ENCODE results near the gene BRIP1.

BRIP1 gene

DNA sequence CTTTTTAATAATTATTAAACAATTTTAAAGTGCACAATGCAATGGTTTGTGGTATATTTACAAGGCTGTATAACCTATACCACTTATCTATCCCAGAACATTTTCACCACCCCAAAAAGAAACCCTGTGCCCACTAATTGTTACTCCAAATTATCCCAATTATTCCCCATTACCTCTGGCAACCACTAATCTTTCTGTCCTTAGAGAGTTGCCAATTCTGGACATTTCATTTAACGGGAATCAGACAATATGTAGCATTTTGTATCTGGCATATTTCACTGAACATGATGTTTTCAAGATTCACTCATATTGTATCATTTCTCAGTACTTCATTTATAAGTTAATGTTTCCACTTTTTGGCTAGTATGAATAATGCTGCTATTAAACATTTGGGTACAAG, 169.2 kb downstream of the BRIP1 start (continued):
- TF ChIP-seq, protein P1, sequence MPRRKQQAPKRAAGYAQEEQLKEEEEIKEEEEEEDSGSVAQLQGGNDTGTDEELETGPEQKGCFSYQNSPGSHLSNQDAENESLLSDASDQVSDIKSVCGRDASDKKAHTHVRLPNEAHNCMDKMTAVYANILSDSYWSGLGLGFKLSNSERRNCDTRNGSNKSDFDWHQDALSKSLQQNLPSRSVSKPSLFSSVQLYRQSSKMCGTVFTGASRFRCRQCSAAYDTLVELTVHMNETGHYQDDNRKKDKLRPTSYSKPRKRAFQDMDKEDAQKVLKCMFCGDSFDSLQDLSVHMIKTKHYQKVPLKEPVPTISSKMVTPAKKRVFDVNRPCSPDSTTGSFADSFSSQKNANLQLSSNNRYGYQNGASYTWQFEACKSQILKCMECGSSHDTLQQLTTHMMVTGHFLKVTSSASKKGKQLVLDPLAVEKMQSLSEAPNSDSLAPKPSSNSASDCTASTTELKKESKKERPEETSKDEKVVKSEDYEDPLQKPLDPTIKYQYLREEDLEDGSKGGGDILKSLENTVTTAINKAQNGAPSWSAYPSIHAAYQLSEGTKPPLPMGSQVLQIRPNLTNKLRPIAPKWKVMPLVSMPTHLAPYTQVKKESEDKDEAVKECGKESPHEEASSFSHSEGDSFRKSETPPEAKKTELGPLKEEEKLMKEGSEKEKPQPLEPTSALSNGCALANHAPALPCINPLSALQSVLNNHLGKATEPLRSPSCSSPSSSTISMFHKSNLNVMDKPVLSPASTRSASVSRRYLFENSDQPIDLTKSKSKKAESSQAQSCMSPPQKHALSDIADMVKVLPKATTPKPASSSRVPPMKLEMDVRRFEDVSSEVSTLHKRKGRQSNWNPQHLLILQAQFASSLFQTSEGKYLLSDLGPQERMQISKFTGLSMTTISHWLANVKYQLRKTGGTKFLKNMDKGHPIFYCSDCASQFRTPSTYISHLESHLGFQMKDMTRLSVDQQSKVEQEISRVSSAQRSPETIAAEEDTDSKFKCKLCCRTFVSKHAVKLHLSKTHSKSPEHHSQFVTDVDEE (CRISPR knock-in tag; IDR thresholded peaks at IDR 0.05), result no peak

DNA sequence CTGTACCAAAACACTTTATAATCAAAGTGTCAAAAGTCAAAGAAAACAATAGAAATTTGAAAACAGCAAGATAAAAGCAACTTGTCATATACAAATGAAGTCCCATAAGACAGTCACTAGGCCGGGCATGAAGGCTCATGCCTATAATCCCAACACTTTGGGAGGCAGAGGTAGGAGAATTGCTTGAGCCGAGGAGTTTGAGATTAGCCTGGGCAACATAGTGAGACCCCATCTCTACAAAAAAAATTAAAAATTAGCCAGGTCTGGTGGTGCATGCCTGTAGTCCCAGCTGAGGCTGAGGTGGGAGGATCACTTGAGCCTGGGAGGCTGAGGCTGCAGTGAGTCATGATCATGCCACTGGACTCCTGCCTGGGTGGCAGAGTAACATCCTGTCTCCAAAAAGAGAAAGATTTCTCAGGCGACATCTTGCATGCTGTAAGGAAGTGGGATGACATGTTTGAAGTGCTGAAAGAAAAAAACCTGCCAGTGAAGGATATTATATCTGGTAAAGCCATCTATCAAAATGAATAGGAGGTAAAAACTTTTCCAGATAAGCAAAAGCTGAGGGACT, 173.6 kb downstream of the BRIP1 start:
- peak; percentile 22; the same call in 1 of the 3 replicates for ATAC-seq
- TF ChIP-seq OSR1 (CRISPR knock-in tag; IDR thresholded peaks at IDR 0.05) (no peak), GLIS3 (CRISPR knock-in tag; IDR thresholded peaks at IDR 0.05) (no peak), TOX (CRISPR knock-in tag; IDR thresholded peaks at IDR 0.05; ENCODE audit: borderline replicate concordance) (no peak), ESRRG (CRISPR knock-in tag; IDR thresholded peaks at IDR 0.05) (no peak), RARB (CRISPR knock-in tag; IDR thresholded peaks at IDR 0.05) (no peak), ZNF70 (CRISPR knock-in tag; IDR thresholded peaks at IDR 0.05) (no peak), ZNF8 (CRISPR knock-in tag; IDR thresholded peaks at IDR 0.05) (no peak), ZC3H10 (CRISPR knock-in tag; IDR thresholded peaks at IDR 0.05) (no peak), CSDC2 (CRISPR knock-in tag; IDR thresholded peaks at IDR 0.05) (no peak), ZFP3 (CRISPR knock-in tag; IDR thresholded peaks at IDR 0.05) (no peak), ZNF565 (CRISPR knock-in tag; conservative IDR thresholded peaks at IDR 0.05; ENCODE audit: low read depth) (no peak), TCF4 (CRISPR knock-in tag; IDR thresholded peaks at IDR 0.05; ENCODE audit: borderline replicate concordance) (no peak), PPARA (CRISPR knock-in tag; IDR thresholded peaks at IDR 0.05; ENCODE audit: borderline replicate concordance) (no peak)
- TF ChIP-seq, protein P2, sequence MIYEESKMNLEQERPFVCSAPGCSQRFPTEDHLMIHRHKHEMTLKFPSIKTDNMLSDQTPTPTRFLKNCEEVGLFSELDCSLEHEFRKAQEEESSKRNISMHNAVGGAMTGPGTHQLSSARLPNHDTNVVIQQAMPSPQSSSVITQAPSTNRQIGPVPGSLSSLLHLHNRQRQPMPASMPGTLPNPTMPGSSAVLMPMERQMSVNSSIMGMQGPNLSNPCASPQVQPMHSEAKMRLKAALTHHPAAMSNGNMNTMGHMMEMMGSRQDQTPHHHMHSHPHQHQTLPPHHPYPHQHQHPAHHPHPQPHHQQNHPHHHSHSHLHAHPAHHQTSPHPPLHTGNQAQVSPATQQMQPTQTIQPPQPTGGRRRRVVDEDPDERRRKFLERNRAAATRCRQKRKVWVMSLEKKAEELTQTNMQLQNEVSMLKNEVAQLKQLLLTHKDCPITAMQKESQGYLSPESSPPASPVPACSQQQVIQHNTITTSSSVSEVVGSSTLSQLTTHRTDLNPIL (CRISPR knock-in tag; IDR thresholded peaks at IDR 0.05; ENCODE audit: low read depth), result no peak
- TF ChIP-seq, protein P1 (CRISPR knock-in tag; IDR thresholded peaks at IDR 0.05), result no peak
- TF ChIP-seq, protein P3, sequence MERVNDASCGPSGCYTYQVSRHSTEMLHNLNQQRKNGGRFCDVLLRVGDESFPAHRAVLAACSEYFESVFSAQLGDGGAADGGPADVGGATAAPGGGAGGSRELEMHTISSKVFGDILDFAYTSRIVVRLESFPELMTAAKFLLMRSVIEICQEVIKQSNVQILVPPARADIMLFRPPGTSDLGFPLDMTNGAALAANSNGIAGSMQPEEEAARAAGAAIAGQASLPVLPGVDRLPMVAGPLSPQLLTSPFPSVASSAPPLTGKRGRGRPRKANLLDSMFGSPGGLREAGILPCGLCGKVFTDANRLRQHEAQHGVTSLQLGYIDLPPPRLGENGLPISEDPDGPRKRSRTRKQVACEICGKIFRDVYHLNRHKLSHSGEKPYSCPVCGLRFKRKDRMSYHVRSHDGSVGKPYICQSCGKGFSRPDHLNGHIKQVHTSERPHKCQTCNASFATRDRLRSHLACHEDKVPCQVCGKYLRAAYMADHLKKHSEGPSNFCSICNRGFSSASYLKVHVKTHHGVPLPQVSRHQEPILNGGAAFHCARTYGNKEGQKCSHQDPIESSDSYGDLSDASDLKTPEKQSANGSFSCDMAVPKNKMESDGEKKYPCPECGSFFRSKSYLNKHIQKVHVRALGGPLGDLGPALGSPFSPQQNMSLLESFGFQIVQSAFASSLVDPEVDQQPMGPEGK (CRISPR knock-in tag; IDR thresholded peaks at IDR 0.05; ENCODE audit: borderline replicate concordance), result no peak

DNA sequence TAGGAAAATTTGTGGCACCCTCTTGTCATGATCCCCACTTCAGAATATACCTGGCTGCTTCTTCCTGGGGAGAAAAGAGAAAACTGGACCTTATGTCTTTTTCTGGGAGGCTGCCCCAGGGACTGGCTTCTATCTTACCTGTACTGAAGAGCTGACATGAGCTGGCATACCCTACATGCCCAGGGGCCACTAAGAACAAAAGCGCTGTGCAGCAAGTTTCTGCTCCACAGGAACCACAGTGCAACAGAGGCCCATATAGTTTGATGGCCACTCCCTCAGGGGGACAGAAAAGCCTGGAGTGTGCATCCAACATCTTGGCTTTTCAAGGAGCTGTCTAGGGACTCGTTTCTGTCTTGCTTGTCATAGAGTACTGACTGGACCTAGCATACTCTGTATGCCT, 175.6 kb downstream of the BRIP1 start:
- no peak for ATAC-seq
- TF ChIP-seq, protein P4, sequence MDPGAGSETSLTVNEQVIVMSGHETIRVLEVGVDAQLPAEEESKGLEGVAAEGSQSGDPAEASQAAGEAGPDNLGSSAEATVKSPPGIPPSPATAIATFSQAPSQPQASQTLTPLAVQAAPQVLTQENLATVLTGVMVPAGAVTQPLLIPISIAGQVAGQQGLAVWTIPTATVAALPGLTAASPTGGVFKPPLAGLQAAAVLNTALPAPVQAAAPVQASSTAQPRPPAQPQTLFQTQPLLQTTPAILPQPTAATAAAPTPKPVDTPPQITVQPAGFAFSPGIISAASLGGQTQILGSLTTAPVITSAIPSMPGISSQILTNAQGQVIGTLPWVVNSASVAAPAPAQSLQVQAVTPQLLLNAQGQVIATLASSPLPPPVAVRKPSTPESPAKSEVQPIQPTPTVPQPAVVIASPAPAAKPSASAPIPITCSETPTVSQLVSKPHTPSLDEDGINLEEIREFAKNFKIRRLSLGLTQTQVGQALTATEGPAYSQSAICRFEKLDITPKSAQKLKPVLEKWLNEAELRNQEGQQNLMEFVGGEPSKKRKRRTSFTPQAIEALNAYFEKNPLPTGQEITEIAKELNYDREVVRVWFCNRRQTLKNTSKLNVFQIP (CRISPR knock-in tag; IDR thresholded peaks at IDR 0.05; ENCODE audit: borderline replicate concordance, low read depth), result no peak
- no peak for TF ChIP-seq BACH2 (CRISPR knock-in tag; IDR thresholded peaks at IDR 0.05; ENCODE audit: borderline replicate concordance)
- TF ChIP-seq, protein P3 (CRISPR knock-in tag; IDR thresholded peaks at IDR 0.05; ENCODE audit: borderline replicate concordance), result no peak
- no peak for TF ChIP-seq ZNF8 (CRISPR knock-in tag; IDR thresholded peaks at IDR 0.05)
- TF ChIP-seq CSDC2 (CRISPR knock-in tag; IDR thresholded peaks at IDR 0.05), result no peak
- TF ChIP-seq ISL1 (CRISPR knock-in tag; IDR thresholded peaks at IDR 0.05), result no peak

Measured in SK-N-SH treated with all-trans-retinoic acid at 6 μM for 48 hours (cell line).